Adrenal gland (tissue), 12 donors: Measurements from ENCODE around the gene TBC1D22A. TPM values are rescaled to one million over a fixed set of nuclear protein-coding genes. Genes with fewer than 3 reads are reported as not detected.
A peak's percentile ranks its signal among the peaks of the same experiment; 100 is the strongest.

Experiments
- DNase-seq, 7 donors: peaks; one replicate each; pipeline ENCODE4 v3.0.0-alpha.2; 2019 to 2020
- H3K27ac ChIP-seq, 5 donors: fragments of 200-600 bp; sonication (generic) in 4 of 5; 1 replicate in 3 of 5; 2 replicates in 2 of 5; pipeline versions ENCODE4 v1.5.1 to v1.8.0; 2016 to 2020; ENCODE audit warnings: mild to moderate bottlenecking in 1 of 5
- H3K27me3 ChIP-seq: fragments of 200-600 bp; 2 replicates; pipeline ENCODE4 v1.8.0; 2021
- H3K36me3 ChIP-seq, 2 donors: fragments of 200-600 bp; replicated peaks in 1 of 2; 1 replicate in 1 of 2; 2 replicates in 1 of 2; pipeline versions ENCODE4 v1.5.1 to v1.8.0; 2018 to 2022
- H3K4me1 ChIP-seq, 2 donors: fragments of 200-600 bp; replicated peaks in 1 of 2; 1 replicate in 1 of 2; 2 replicates in 1 of 2; pipeline versions ENCODE4 v1.5.1 to v1.8.0; 2018 to 2021
- H3K4me3 ChIP-seq, 4 donors: fragments of 200-600 bp; sonication (generic) in 3 of 4; one replicate each; pipeline ENCODE4 v1.5.1; 2016 to 2018
- H3K9me3 ChIP-seq, 3 donors: fragments of 200-600 bp; sonication (generic) in 1 of 3; replicated peaks in 1 of 3; 1 replicate in 2 of 3; 2 replicates in 1 of 3; pipeline versions ENCODE4 v1.5.1 to v1.8.0; 2016 to 2021
- CTCF ChIP-seq, 6 experiments: fragments of 450-650 bp in 4 of 6; fragments of 200-600 bp in 2 of 6; sonication (generic) in 1 of 6; IDR thresholded peaks; 1 replicate in 5 of 6; 2 replicates in 1 of 6; pipeline versions ENCODE4 v1.5.1 to v1.8.0; 2016 to 2021; ENCODE audit warnings: antibody characterized with exemption in 6 of 6, mild to moderate bottlenecking in 2 of 6, moderate library complexity in 1 of 6
- POLR2A ChIP-seq, 2 donors: fragments of 450-650 bp; IDR thresholded peaks; one replicate each; pipeline ENCODE4 v1.6.1; 2017; ENCODE audit warnings: antibody characterized with exemption in 2 of 2, mild to moderate bottlenecking in 2 of 2, moderate library complexity in 1 of 2
- WGBS, 4 donors: extraction: QIAGEN DNeasy Blood & Tissue Kit in 2 of 4; methylation state at CpG; one replicate each; pipeline versions ENCODE4 v1.1.5 to v1.1.7; 2013 to 2017; 5-methylcytosine and 5-hydroxymethylcytosine counted together
- intact Hi-C, 2 donors: fragments of 100-400 bp; cut with DNase I; formaldehyde crosslinking; loops; one replicate each; pipeline versions ENCODE4 v1.14.1 to v1.15.0; 2022 to 2023
- polyA plus RNA-seq, 3 donors: library from polyadenylated mRNA; stranded (reverse); fragments of 200-250 nt in 2 of 3; fragments of 350-450 nt in 1 of 3; fragmentation: Illumina TruSeq in 1 of 3; extraction: RNeasy Lipid Tissue Mini Kit (QIAGEN cat#74804) in 1 of 3; gene quantifications; one replicate each; pipeline ENCODE4 v1.2.3, GENCODE V29; 2013 to 2014
- total RNA-seq, 9 donors: library from RNA; depleted of rRNA in 4 of 9; stranded (reverse); fragments of >200 nt in 4 of 9; fragments of 120-200 nt in 1 of 9; fragmentation: NEBNext Ultra II Directional in 1 of 9; extraction: Animal tissue kit (Norgen Biotek cat#: 25700) in 1 of 9; gene quantifications; one replicate each; pipeline versions ENCODE4 v1.1.0 to v1.2.4, GENCODE V29; 2013 to 2023
- donor health status: healthy with polysubstance abuse.
- donor health status: Bipolar disorder and iron deficiency.
- donor health status: DM: yes; HTN: yes; CAD: no.
- donor health status: DM: no; HTN: no; CAD: no.
- donor health status: DM: no; HTN: no; CAD: no.
- donor health status: DM: yes; HTN: yes; CAD: no.

TBC1D22A gene
- total and polyA plus RNA-seq, 12 donors: 11.5 to 44.2 (median 28.1) TPM

- no peak overlapping the region for H3K4me3 ChIP-seq
- no peak overlapping the region for H3K27ac ChIP-seq
- H3K27me3 ChIP-seq: no peaks in the 10 kb centered on the region
- intact Hi-C loops: no loop called here
- TF ChIP-seq CTCF (IDR thresholded peaks at IDR 0.05) (no peak), POLR2A (IDR thresholded peaks at IDR 0.05) (no peak)
- DNase-seq: peak in 1 of 7 donors; percentile 18
- H3K4me1 ChIP-seq: peaks cover 5 to 16% of the 10 kb centered on the region in 2 donors
- 85 to 95% (median 90%) methylated on average over 6 of the region's 6 CpGs for WGBS, 4 donors
- H3K36me3 ChIP-seq: peaks cover 0 to 3% of the 10 kb centered on the region in 2 donors
- H3K9me3 ChIP-seq: no peaks in the 10 kb centered on the region
These were observed 207.5 kb downstream of the TBC1D22A start for GRCh38 chr22:46969961-46970360.

GRCh38 chr22:46970411-46971098, 208.1 kb downstream of the TBC1D22A start:
- no peak for TF ChIP-seq POLR2A (IDR thresholded peaks at IDR 0.05)
- TF ChIP-seq CTCF (IDR thresholded peaks at IDR 0.05): no peak
- WGBS, 4 donors: 87 to 90% (median 88%) methylated on average over 12 to 13 of the region's 13 CpGs
- peak in 1 of 7 donors; percentile 48 for DNase-seq
- H3K9me3 ChIP-seq: no peaks in the 10 kb centered on the region
- intact Hi-C loops: no loop called here
- peaks cover 5 to 16% of the 10 kb centered on the region in 2 donors for H3K4me1 ChIP-seq
- H3K36me3 ChIP-seq: peaks cover 0 to 3% of the 10 kb centered on the region in 2 donors
- H3K27ac ChIP-seq: peak overlapping the region in 4 of 5 donors; percentile 32 to 84 (median 61)
- H3K27me3 ChIP-seq: no peaks in the 10 kb centered on the region
- no peak overlapping the region for H3K4me3 ChIP-seq

GRCh38 chr22:46971099-46971763, 208.8 kb downstream of the TBC1D22A start:
- Histone ChIP-seq H3K27me3 (no peaks in the 10 kb centered on the region), H3K4me3 (no peak overlapping the region), H3K4me1 (peaks cover 5 to 16% of the 10 kb centered on the region in 2 donors), H3K36me3 (peaks cover 0 to 3% of the 10 kb centered on the region in 2 donors), H3K9me3 (no peaks in the 10 kb centered on the region), H3K27ac (peak overlapping the region in 4 of 5 donors; percentile 32 to 84 (median 61))
- intact Hi-C loops: no loop called here
- peak in 1 of 2 donors; percentile 26 for TF ChIP-seq POLR2A (IDR thresholded peaks at IDR 0.05)
- no peak for TF ChIP-seq CTCF (IDR thresholded peaks at IDR 0.05)
- WGBS, 4 donors: 33 to 50% (median 47%) methylated on average over 12 to 17 of the region's 17 CpGs
- peak in 6 of 7 donors; percentile 55 to 78 (median 65) for DNase-seq

DNA sequence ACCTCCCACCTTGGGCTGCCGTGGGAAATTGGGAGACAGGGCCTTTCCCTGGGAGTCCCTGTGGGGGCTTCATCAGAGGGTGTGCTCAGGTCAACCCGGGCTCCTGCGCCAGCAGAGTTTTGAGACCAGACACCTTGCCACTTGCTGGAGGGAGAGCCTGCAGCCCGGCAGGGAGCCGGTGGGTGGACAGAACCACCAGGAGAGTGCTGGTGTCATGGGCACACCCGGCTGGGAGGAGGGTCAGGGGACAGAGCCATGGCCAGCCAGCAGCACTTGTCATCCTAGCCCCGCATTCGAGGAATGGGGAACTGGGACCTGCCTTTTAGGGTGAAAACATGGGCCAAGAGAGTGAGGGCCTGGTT, 209.3 kb downstream of the TBC1D22A start:
- no peak overlapping the region for H3K4me3 ChIP-seq
- H3K27ac ChIP-seq: peak overlapping the region in 4 of 5 donors; percentile 32 to 84 (median 61)
- H3K36me3 ChIP-seq: peaks cover 0 to 3% of the 10 kb centered on the region in 2 donors
- DNase-seq: peak in 1 of 7 donors; percentile 51
- peaks cover 5 to 16% of the 10 kb centered on the region in 2 donors for H3K4me1 ChIP-seq
- intact Hi-C loops: no loop called here
- TF ChIP-seq CTCF (IDR thresholded peaks at IDR 0.05) (no peak), POLR2A (IDR thresholded peaks at IDR 0.05) (no peak)
- no peaks in the 10 kb centered on the region for H3K9me3 ChIP-seq
- WGBS, 4 donors: 86 to 100% (median 91%) methylated on average over 2 to 8 of the region's 8 CpGs
- no peaks in the 10 kb centered on the region for H3K27me3 ChIP-seq
